ENCODE measurements around the gene IL1B.
A peak's percentile ranks its signal among the peaks of the same experiment; 100 is the strongest.

IL1B gene

GRCh38 chr2:112803691-112804521 is 32.7 kb downstream of the IL1B start:
- peak; percentile 45 for DNase-seq (ENCODE audit: low spot score)

- no peak for DNase-seq (ENCODE audit: low spot score)
Observed at GRCh38 chr2:112800881-112801583, 35.5 kb downstream of the IL1B start.

DNA sequence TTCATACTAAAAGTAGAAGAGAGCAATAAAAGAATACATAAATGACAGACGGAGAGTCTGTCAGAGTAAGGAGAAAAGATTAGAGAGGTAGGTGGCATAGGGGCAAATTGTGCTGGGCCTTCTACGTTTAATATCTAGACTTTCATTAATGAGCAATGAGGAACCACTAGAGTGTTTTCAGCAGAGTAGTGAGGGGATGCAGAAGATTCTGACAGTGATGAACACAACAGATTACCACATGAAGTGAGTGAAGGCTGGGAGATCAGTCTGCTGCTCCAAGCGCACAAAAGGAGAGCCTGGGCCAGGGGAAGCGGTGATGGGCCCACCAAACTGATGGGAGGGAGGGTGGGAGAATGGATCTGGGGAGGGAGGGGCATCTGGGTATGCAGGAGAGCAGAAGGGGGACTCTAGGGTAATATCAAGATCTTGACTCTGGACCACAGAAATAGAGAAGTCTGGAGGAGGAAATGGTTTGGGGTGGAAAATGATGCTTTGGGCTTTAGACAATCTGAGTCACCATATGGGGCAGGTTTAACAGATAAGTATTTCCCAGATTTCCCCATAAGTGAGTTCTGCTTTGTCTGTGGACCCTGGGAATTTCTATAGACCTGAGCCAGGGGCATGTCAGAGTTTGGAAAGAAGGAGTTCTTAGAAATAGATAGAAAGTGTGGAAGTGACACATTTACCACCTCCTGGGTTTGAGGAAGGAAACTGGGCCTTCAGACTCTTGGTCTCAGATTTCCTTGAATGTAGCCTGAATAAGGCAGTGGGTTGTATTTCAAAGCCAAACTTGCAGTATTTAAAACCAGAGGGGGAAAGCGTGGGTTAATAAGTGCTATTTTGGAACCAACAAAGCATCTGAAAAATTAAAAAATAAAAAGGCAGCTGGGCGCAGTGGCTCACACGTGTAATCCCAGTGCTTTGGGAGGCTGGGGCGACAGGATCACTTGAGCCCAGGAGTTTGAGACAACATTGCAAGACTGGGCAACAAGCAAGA is 37.3 kb downstream of the IL1B start:
- no peak for DNase-seq (ENCODE audit: low spot score)

DNA sequence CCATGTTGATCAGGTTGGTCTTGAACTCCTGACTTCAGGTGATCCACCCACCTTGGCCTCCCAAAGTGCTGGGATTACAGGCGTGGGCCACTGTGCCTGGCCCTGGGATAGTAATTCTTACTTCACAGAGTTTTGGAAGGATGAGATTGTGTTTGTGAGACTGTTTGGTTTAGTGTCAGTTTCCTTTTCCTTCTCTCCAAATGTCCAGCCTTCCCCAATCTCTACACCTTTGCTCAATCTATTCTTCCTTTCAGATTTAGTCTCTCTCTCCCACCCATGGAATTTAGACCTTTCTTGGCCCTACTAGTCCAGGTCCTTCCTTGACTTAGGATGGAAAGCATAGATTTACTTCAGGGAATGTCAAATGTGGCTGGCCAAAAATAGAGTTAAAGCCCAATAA is 40.1 kb downstream of the IL1B start:
- no peak for DNase-seq (ENCODE audit: low spot score)

DNA sequence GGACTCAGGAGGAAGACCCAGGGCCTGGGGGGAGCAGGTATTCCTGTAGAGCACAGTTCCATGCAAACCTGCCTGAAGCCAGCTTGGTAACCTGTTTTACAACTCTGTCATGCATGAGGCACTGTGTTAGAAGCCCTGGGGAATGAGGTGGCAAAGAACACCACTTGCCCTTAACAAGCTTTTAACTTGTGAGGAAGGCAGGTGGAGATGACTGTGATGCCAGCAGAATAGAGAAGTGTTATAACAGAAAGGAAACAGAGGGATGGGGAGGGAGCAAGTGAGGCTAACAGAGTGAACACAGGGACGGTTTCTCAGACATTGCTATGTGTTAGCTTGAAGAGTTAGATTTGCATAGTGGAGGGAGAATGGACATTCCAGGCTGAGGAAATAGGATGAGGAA is 40.8 kb downstream of the IL1B start:
- no peak for DNase-seq (ENCODE audit: low spot score)

DNA sequence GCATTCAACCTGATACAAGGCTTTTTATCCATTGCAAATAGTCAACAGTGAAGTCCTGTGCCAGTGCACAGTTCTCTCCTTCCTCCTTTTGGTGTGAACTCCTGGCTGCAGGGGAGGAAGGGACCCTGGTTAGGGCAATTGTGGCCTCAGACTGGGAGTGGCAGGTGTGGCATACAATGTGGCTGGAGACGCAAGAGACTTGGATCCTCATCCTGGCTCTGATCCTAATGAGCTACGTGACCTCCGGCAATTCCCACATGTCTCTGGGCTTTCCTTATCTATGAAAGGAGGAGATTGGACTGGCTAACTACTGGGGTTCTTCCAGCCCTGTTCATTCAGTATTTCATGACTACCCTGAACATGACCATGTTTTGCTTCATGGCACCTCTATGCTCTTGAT is 41.7 kb downstream of the IL1B start:
- DNase-seq (ENCODE audit: low spot score): no peak

GRCh38 chr2:112794131-112794733 is 42.3 kb downstream of the IL1B start:
- no peak for DNase-seq (ENCODE audit: low spot score)

GRCh38 chr2:112793449-112793978 is 43.1 kb downstream of the IL1B start:
- no peak for DNase-seq (ENCODE audit: low spot score)

- DNase-seq (ENCODE audit: low spot score): no peak
Observed at GRCh38 chr2:112792419-112792818, 44.2 kb downstream of the IL1B start.

- no peak for DNase-seq (ENCODE audit: low spot score)
Observed at GRCh38 chr2:112791693-112792230, 44.8 kb downstream of the IL1B start.

DNA sequence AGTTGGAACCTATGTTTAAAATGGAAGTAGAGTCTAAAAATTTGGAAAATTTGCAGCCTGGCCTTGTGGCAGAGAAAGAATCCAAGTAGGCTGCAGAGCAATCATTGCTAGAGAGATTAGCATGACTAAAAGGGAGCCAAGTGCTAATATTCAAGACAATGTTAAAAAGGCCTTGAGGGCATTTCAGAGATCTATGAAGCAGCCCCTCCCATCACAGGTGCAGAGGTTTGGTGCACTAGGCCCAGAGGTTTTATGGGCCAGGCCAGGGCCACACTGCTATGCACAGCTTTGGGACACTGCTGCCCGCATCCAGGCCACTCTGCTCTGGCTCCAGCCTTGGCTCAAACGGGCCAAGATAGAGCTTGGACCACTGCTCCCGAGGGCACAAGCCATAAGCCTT is 45.6 kb downstream of the IL1B start:
- DNase-seq (ENCODE audit: low spot score): no peak

DNA sequence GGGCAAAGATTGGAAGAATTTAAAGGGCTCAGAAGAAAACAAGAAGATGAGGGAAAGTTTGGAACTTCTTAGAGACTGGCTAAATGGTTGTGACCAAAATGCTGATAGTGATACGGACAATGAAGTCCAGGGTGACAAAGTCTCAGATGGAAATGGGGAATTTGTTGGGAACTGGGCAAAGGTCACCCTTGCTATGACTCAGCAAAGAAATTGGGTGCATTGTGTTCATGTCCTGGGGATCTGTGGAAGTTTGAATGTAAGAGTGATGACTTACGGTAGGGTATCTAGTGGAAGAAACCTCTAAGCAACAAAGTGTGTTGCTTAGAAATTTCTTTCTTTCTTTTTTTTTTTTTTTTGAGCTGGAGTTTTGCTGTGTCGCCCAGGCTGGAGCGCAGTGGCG is 46.3 kb downstream of the IL1B start:
- no peak for DNase-seq (ENCODE audit: low spot score)

DNA sequence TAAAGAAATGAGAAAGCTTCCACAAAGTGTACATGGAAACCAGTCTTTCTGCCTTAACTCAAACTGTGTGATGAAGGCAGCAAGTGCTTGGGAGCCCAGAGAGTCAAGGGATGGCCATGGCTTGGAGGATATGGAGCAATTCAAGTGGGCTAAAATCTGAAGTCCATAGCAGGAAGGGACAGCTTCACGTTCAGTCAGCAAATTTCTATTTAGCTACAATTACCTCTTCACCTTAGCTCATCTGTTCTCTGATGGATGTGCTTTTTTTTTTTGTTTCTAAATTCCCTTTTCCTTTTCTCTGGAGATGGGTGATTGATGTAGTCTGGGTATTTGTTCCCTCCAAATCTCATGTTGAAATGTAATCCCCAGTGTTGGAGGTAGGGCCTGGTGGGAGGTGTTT is 47.4 kb downstream of the IL1B start:
- DNase-seq (ENCODE audit: low spot score): no peak

DNA sequence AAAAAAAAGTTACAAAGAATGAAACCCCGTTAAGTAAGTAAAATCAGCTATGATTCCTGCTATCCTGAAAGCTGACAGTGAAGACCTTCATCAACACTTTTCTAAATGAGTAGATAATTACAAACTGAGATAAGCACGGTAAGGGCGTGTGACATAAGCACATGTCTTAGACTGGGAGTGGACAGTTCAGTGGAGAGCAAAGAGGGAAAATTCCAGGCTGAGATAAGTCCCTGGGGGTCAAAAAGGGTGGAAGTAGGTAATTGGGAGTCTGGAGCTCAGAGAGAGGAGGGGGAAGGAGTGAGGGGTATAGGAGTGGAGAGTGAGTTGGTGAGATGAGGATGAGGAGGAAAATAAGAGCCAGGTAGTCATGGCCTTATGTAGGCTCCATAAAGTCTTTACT is 47.9 kb downstream of the IL1B start:
- no peak for DNase-seq (ENCODE audit: low spot score)

GRCh38 chr2:112787729-112788393 is 48.7 kb downstream of the IL1B start:
- no peak for DNase-seq (ENCODE audit: low spot score)

GRCh38 chr2:112787294-112787693 is 49.3 kb downstream of the IL1B start:
- DNase-seq (ENCODE audit: low spot score): no peak

GRCh38 chr2:112784199-112785189 is 52.1 kb downstream of the IL1B start, which contains the start of gene IL1A:
Gene IL1A, minus strand, starts transcription at chr2:112784493. Its CDS starts 723 bp downstream, at chr2:112783770.
- DNase-seq (ENCODE audit: low spot score): no peak

DNA sequence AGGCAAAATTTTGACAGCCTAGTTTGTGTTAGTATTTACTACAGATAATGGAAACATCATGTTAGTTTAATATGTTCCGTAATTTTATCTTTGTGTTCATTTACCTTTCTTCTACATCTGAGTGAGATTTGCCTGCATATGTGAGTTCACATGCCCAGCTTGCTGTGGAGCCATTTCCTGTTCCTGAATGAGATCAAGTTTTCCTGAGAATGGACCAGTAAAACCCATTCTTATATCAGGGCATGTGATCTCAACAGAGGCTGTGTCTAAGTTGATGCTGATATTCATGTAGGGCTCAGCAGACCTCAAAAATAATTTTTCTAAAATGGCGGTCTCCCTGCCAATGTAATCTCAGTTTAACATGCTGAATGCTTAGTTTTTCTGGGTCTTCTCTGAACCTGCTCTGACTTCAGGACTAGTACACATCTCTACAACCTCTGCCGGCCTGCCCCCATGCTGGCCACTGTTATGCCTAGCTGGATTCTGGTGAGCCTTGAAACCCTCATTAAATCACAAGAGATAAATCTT is 53.3 kb downstream of the IL1B start:
- no peak for DNase-seq (ENCODE audit: low spot score)

- no peak for DNase-seq (ENCODE audit: low spot score)
Observed at GRCh38 chr2:112782234-112782799, 54.3 kb downstream of the IL1B start.

All from HuH-7.5 (cell line).